ENCODE measurements around the gene RIMBP2.

RIMBP2 gene

DNA sequence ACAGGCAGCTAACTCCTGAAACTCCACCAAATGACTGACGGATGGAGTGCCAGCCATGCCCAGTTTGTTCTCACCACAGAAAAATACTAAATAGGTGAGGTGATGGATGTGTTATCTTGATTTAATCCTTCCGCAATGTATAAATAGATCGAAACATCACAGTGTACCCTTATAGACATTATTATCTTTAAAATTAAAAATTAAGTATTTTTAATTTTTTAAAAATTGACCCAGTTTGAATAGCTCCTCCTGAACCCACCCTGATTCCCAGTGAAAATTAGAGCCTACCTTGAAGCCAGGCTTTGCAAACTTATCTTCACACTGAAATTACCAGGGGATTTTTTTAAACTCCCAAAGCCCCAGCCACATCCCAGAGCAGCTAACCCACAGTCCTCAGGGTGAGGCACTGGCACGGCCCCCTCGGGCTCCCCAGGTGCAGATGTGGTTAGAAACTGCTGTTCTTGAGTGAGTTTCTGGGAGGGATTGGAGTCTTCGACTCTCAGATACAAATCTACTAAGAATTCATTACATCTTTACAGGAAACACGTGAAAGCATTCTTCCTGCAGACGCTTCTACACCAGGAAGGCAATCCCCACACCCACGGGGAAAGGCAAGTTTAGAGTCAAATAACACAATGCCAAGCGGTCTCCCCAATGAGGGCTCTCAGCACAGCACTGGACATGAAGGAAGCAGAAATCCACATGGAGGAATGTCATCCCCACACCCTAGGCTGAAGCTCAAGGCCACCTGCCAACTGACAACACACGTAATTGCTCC lies 126.4 kb downstream of the RIMBP2 start:
- no peak for DNase-seq

DNA sequence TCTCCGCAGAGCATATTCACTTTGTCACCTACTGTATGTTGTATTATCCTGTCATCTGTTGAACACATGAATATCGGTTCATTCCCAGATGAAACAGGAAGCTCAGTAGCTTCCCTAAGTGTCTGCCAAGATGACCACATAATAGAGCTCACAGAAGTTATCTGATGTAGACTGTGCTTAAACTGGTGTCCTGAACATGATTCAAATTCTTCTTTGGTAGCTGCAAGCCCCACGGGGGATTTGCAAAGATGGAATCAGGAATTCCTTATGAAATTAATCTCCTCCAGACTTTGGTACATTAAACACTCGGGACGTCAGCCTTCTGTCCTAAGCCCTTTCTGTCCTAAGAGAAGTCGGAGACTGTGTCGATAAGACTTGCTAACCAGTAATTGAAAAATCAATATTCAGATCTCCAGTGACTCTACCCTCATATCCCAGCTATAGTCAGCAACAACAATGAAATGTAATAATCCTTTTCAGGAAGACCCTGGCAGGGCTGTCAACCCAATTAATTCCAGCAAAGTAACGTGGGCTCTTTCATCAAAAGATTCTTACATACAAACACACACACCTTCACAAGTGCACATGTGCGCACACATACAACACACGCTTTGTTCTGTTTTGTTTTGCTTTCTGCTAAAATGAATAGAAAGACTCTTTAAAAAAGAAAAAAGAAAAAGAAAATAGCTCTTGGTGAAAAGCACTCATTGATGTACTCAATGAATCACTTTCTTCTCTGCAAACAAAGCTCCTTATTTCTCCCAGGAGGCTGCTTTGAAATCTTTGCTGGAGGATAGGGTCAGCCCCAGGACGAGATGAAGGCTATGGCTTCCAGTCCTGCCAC lies 127.2 kb downstream of the RIMBP2 start:
- DNase-seq, result no peak

DNA sequence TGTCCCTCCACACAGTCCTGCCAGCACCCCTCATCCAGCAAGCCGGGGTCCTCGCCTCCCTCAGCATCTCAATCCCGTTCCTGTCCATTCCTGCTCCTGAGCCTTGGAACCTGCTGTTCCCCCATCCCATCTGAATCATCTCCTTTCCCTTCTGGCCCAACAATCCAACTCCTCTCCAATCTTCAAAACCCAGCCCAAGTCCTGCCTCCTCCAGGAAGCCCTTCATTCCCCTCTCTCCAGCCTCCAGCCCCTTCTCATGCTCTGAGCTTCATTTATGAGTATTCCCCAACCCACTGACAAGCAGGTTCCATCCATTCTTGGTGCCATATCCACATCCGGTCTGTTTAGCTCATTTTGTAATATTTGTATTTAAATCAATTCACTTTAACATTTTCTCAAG lies 128.1 kb downstream of the RIMBP2 start:
- no peak for DNase-seq

DNA sequence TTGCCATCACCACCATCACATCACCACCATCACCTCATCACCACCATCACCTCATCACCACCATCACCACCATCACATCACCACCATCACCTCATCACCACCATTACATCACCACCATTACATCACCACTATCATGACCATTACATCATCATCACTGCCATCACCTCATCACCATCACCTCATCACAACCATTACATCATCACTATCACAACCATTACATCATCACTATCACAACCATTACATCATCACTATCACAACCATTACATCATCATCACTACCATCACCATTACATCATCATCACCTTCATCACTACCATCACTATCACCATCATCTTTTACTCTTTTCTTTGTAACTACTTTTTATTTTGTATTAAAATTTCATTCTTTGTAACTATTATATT lies 131.6 kb downstream of the RIMBP2 start:
- peak; percentile 41 for DNase-seq

DNA sequence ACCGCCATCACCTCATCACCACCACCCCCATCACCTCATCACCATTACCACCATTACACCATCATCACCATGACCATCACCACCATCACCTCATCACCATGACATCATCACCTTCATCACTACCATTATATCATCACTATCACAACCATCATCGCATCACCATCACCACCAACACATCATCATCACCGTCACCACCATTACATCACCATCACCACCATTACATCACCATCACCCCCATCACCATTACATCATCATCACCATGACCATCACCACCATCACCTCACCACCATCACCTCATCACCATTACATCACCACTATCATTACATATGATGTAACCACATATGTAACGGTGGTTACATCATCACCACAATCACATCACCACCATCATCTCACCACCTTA lies 132.3 kb downstream of the RIMBP2 start:
- no peak for DNase-seq

DNA sequence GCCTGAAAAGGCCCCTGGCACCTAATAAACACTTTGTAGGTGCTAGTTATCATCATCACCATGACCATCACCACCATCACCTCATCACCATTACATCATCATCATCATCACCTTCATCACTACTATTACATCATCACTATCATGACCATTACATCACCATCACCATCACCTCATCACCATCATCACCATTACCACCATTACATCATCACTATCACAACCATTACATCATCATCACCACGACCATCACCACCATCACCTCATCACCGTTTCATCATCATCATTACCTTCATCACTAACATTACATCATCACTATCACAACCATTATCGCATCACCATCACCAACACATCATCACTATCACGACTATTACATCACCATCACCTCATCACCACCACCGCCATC lies 132.8 kb downstream of the RIMBP2 start:
- no peak for DNase-seq

DNA sequence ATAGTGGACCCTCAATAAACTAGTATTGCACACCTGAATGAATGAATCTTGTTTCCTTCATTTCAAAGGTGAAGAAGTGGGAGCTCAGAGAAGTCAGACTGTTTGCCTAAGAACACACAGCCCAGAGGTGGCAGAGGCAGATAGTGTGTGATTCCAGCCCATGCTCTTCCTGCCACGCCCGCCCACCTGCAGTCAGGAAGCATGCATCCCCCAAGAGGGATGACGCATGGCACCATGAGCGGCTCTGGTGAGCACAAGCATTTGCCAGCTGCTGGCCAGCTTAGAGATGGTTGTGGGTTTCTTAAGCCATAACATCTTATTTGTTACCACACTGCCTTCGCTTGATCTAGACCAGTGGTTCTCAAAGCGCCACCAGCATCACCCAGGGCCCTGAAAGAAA lies 133.8 kb downstream of the RIMBP2 start:
- no peak for DNase-seq

DNA sequence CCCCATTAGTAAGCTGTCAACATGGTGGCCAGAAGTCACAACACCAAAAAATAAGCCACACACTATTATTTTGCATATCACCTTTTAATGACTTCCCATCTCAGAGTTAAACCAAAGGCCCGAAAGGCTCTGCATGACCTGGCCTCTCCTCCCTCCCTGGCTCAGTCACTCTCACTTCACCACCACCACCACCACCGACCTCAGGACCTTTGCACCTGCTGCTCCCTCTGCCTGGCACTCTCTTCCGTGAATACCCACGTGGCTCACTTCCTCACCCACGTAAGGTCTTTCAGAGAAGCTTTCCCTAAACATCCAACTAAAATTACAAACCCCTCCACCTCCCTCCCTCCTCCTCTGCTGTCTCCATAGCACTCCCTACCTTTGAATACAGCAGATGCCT lies 134.3 kb downstream of the RIMBP2 start:
- no peak for DNase-seq

DNA sequence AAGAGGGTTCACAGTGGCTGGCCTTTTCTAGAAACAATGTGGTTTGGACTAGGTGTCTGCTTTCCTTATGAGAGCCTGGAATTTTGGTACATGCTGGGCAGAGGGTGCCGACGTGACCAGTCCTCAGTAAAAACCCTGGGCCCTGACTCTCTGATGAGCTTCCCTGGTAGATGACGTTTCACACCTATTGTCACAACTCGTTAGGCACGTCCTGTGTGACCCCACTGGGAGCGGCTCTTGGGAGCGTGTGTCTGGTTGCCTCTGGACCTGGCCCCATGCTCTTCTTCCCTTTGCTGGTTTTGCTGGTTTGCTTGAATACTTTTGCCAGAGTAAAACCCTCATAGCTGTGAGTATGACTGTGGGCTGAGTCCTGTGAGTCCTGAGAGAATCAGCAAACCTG lies 136.9 kb downstream of the RIMBP2 start:
- no peak for DNase-seq

DNA sequence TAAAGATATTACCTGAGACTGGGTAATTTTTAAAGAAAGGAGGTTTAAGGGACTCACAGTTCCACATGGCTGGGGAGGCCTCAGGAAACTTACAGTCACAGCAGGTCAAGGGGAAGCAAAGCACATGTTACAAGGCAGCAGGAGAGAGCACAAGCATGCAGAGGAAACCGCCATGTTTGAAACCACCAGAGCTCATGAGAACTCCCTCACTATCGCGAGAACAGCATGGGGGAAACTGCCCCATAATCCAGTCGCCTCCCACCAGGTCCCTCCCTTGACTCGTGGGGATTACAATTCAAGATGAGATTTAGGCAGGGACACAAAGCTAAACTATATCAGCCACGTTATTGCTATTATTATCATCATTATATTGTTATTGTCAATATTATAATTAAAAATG lies 138.7 kb downstream of the RIMBP2 start:
- no peak for DNase-seq

DNA sequence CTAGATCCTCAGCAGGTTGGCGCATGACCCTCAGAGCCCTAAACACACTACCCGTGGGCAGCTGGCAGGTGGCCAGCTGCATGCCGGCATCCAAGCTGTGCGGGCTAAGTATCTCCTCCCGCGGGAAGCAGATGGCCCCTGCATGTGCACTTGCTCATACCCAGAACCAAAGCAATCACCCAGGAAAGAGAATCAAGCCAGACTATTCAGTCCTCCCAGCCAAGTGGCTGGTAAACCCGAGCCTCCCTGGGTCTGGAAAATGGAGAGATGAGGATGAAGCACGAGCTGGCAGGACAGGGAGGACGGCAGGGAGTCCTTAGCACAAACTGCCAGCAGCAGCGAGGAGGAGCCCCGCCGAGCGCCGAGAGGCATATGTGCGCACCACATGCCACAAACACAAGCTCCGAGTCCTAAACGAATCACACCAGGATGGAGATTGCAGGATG lies 139.7 kb downstream of the RIMBP2 start:
- DNase-seq, result peak; percentile 19

DNA sequence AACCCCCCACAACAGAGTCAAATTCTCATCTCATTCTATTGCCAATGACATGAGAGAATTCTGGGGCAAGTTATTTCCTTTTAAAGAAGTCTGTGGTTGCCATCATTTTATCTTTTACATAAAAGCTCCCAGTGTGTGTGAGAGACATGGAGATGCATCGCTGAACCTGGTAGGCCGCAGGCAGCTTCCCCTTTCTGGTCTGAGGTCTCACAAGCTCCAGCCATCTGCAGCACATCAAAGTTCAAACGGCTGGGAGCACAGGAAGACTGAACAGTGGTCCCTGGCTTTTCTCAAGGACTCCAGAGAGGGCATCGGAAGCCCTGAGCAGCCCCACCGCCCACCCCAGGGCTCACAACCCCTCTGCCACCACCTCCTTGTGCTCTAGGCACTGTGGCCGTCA lies 141.7 kb downstream of the RIMBP2 start:
- no peak for DNase-seq

DNA sequence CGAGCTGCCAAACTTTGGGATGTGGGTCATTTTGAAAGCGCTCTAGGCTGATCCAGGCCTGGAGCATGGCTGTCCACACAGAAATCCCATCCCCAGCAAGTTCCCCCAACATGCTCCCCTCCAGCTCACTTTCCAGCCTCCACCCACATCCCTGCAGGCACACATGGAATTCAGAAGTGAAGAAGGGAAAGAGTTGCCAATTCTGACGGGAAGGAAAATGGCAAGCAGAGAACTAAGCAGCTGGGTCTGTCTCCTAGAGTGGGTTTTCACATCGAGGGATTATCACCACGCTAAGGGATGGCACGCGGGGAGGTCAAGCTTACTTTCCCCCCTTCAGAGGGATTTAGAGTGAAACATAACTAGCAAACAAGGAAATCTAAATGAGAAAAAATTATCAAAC lies 142.3 kb downstream of the RIMBP2 start:
- no peak for DNase-seq

DNA sequence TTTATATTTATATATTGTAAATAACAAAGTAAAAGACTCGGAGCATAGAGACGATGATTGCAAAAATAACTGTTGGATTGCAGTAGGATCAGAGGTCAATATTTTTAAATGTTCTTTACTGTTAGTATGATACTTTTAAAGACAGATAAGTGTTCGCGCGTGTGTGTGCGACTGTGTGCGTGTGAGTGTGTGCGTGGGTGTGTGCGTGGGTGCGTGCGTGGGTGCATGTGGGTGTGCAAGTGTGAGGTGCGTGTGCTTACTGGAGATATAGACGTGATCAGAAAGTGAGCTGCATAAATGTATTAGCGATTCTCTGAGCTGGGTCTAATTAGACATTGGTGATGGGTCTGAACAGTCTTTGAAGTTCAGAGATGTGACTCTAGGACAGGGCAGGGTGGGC lies 142.9 kb downstream of the RIMBP2 start:
- DNase-seq, result no peak

DNA sequence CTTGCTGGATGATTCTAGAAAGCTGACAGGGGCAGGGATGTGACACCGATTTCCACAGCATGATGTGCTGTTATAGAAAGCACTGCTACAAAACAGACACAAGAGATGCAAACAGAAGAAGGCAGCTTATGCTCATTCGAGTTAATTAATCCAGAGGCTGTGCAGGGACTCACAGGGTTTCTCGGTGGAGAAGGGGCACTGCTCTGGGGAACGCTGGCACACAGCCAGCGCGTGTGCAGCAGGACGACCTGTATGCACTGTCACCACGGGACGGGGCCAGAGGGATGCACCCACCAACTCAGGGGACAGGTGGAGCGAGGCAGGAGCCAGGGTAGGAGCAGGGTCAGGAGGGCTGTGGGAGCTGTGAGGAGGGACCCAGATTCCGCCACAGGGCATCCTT lies 143.5 kb downstream of the RIMBP2 start:
- no peak for DNase-seq

DNA sequence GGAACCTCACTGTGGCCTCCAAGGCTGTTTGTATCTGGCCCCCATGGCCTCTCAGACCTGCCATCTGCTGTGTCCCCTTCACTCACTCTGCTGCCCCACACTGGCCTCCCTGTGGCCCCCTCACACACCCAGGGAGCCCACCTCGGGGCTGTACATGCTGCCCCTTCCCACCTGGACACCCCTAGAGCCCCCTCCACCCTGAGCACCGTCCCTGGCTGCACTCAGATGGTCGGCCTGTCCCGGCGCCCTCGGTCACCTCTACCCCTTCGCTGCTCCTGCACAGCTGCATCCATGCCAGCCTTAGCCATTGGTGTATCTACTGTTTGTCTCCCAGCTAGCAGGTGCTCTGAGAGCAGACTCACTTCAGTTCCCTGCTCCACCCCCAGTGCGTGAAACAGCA lies 144.4 kb downstream of the RIMBP2 start:
- no peak for DNase-seq

DNA sequence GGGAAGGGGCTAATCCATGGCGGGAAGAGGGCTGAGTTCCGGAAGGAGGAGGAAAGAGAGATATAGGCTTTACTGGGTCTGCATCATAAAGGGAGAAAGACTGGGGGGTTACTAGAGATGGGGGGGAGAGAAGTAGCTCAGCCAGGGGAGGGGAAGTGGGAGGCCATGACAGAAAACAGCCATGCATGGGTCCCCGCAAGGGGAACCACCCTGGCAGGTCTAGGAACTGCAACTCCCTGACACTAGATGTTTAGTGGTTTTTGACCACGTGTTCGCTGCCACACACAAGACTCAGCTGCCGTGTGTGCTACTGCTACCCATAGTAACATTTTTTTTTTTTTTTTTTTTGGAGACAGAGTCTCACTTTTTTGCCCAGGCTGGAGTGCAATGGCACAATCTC lies 145.0 kb downstream of the RIMBP2 start:
- no peak for DNase-seq

DNA sequence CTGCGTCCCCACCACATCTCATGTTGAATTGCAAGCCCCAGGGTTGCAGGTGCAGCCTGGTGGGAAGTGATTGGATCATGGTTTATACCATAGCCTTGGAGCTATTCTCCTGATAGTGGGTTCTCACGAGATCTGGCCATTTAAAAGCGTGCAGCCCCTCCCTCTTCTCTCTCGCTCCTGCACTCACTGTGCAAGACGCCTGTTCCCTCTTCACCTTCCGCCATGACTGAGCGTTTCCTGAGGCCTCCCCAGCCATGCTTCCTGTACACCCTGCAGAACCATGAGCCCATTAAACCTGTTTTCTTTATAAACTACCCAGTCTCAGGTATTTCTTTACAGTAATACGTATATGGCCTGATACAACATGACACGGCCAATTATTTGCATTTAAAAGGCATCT lies 146.6 kb downstream of the RIMBP2 start:
- DNase-seq, result no peak

DNA sequence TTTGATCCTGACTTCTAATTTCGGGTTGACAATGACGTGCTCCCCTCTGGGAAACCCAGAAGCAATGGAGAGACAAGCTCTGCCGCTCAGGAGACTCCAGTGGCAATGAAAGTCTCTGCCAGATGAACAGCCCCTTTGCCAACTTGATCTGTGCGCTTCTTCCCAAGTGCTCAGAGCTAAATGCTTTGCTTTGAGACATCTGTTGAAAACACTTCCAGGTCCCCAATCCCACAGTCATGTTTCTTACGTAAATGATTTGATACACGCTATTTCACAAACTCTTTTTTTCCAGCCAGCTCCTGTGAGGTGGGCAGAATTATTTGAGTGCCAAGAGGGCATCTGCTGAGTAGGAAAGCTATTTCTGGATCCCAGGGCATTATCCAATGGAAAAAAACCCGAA lies 147.6 kb downstream of the RIMBP2 start:
- no peak for DNase-seq

DNA sequence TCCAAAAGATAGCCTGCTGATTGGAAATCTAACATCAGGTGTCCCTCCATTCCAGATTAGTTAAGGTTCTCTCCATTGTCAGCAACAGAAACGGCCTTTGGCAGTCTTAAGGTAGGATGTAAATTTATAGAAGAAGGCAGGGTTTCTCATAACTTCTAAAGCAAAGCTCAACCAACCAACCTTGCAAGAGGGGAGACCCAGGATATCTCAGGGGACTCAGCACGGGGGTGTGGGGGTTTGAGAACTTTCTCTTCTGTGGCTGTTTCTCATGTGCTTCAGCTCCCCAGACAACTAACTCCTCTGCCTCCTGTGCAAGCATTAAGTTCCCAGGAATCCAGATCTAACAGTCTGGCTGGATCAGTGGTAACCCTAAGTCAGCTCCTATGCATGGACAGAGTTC lies 148.1 kb downstream of the RIMBP2 start:
- no peak for DNase-seq

DNA sequence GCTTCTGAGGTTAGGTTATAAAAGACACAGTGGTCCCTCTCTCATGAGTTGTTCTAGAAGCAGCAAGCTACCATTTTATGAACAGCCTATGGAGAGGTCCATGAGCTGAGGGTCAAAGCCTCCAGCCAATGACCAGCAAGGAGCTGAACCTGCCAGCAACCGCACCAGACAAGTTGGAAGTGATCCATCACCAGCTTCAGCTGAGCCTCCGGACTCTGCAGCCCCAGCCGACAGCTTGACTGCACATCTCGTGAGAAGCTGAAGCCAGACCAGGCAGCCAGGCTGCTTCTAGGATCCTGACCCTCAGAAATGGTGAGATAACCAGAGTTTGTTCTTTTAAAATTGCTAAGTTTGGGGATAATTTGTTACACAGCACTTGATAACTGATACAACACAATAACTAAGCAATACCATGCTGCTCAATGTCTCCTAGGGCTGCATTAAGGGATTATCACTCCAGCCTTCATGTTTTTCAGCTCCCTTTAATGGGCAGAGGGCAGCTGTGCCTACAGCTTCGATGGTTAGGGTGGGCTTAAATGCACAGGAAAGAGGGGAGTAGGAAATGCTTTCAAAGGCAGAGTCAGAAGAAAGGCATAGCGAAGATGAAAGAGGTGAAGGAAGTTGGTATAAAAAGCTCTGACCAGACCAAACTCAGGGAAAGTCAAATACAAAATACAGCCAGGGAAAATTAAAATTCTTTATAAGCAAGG lies 149.5 kb downstream of the RIMBP2 start:
- DNase-seq, result no peak

DNA sequence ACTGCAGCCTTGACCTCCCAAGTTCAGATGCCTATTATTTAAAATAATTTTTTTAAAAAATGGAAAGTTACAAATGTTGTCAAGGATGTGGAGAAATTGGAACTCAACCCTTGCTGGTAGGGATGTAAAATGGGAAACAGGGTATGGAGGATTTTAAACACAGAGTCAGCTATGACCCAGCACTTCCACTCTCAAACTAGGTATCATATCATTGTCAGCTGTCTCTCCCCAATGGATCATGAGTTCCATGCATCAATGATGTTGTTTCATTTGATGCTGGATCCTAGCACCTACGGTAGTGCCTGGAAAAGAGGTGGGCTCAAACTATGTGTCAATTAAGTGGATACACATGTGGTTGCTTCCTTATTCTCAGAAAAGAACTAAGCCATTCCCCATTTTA lies 150.9 kb downstream of the RIMBP2 start:
- DNase-seq, result no peak

DNA sequence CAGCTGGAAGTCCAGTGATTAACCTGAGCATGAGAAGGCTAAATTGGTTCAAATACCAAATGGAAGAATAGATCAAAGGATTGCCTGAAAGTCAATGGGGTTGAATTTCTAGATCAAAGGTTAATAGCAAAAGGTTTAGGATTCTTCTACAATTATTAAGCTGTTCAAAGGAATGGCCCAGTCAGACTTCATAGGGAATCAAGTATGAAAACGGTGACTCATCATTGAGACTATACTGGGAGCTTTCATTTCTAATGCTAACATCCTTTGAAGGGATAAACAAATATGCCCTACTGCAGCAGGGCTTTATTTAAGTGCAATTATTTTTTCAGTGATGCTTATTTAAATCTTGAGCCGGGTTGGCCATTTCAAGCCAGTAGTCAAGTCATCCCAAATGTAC lies 152.8 kb downstream of the RIMBP2 start:
- peak; percentile 94 for DNase-seq

DNA sequence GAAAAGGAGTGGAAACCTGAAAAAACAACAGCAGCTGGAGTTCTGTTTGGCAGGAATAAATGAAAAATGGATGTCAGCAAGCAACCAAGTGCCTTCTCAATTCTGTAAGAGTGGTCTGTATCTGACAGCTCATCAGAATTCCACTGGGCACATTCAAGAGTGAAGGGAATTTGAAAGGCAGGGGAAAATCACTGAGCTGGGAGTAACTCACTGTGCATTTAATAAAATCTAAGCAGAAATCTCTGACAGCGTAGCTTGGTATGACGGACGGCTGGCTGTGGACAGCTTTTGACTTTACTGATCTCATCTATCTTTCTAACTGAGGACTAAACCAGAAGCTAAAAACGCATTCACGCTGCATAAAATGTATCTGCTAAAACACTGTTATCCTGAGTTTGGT lies 153.4 kb downstream of the RIMBP2 start:
- DNase-seq, result peak; percentile 61

Measured in DMS53 (cell line).